ENCODE measurements around the gene PREB.

The PREB gene

GRCh38 chr2:27088634-27089033 lies 45.8 kb downstream of the PREB start:
- Mint-ChIP-seq H3K27me3 (no peaks in the 10 kb centered on the region), H3K36me3 (no peaks in the 10 kb centered on the region), H3K9me3 (no peaks in the 10 kb centered on the region), H3K27ac (no peak overlapping the region), H3K4me3 (no peak overlapping the region), H3K4me1 (no peaks in the 10 kb centered on the region)
- ATAC-seq (ENCODE audit: low read depth): no peak
- no peak for DNase-seq (ENCODE audit: low spot score in 2 of 2)

- no peaks in the 10 kb centered on the region for H3K27me3 Mint-ChIP-seq
- no peaks in the 10 kb centered on the region for H3K4me1 Mint-ChIP-seq
- DNase-seq (ENCODE audit: low spot score in 2 of 2): no peak
Measured at GRCh38 chr2:27087823-27088410, 46.5 kb downstream of the PREB start.

GRCh38 chr2:27086724-27087593 lies 47.5 kb downstream of the PREB start, which contains the start of gene KHK:
Gene KHK, plus strand, starts transcription at chr2:27086772. Its CDS starts 488 bp downstream, at chr2:27087260.
- no peak for DNase-seq (ENCODE audit: low spot score in 2 of 2)
- Mint-ChIP-seq H3K27me3 (no peaks in the 10 kb centered on the region), H3K27ac (peak within 1 kb of the TSS; percentile 75), H3K36me3 (no peaks in the 10 kb centered on the region), H3K9me3 (no peaks in the 10 kb centered on the region), H3K4me3 (peak within 1 kb of the TSS; percentile 92), H3K4me1 (no peaks in the 10 kb centered on the region)
- ATAC-seq (ENCODE audit: low read depth): no peak

More at GRCh38 chr2:27087823-27088410, 46.5 kb downstream of the PREB start:
- Mint-ChIP-seq H3K9me3 (no peaks in the 10 kb centered on the region), H3K36me3 (no peaks in the 10 kb centered on the region), H3K4me3 (peak overlapping the region; percentile 92), H3K27ac (no peak overlapping the region)
- ATAC-seq (ENCODE audit: low read depth): no peak

- ATAC-seq (ENCODE audit: low read depth) (peak; percentile 93), DNase-seq (ENCODE audit: low spot score in 2 of 2) (peak; percentile 100)
- peaks cover 5% of the 10 kb centered on the region for H3K4me1 Mint-ChIP-seq
- no peaks in the 10 kb centered on the region for H3K27me3 Mint-ChIP-seq
- peak overlapping the region; percentile 75 for H3K27ac Mint-ChIP-seq
- H3K36me3 Mint-ChIP-seq: no peaks in the 10 kb centered on the region
- no peaks in the 10 kb centered on the region for H3K9me3 Mint-ChIP-seq
- H3K4me3 Mint-ChIP-seq: peak overlapping the region; percentile 92
Measured at GRCh38 chr2:27086090-27086723, 48.2 kb downstream of the PREB start.

DNA sequence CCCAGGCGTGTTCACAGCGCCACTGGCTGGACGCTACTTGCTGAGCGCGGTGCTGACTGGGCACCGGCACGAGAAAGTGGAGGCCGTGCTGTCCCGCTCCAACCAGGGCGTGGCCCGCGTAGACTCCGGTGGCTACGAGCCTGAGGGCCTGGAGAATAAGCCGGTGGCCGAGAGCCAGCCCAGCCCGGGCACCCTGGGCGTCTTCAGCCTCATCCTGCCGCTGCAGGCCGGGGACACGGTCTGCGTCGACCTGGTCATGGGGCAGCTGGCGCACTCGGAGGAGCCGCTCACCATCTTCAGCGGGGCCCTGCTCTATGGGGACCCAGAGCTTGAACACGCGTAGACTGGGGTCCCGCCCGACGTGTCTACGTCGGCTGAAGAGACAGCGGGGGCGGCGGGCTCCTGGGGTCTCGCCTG lies 48.8 kb downstream of the PREB start:
- no peaks in the 10 kb centered on the region for H3K27me3 Mint-ChIP-seq
- peaks cover 11% of the 10 kb centered on the region for H3K4me1 Mint-ChIP-seq
- no peaks in the 10 kb centered on the region for H3K36me3 Mint-ChIP-seq
- peak overlapping the region; percentile 92 for H3K4me3 Mint-ChIP-seq
- no peak for ATAC-seq (ENCODE audit: low read depth)
- no peaks in the 10 kb centered on the region for H3K9me3 Mint-ChIP-seq
- no peak for DNase-seq (ENCODE audit: low spot score in 2 of 2)
- H3K27ac Mint-ChIP-seq: peak overlapping the region; percentile 75

GRCh38 chr2:27085062-27085672 lies 49.3 kb downstream of the PREB start:
- ATAC-seq (ENCODE audit: low read depth): no peak
- no peaks in the 10 kb centered on the region for H3K9me3 Mint-ChIP-seq
- H3K27ac Mint-ChIP-seq: no peak overlapping the region
- DNase-seq (ENCODE audit: low spot score in 2 of 2): no peak
- H3K36me3 Mint-ChIP-seq: no peaks in the 10 kb centered on the region
- H3K4me3 Mint-ChIP-seq: peak overlapping the region; percentile 92
- no peaks in the 10 kb centered on the region for H3K27me3 Mint-ChIP-seq
- H3K4me1 Mint-ChIP-seq: peaks cover 12% of the 10 kb centered on the region

GRCh38 chr2:27084297-27085061 lies 50.0 kb downstream of the PREB start:
- Mint-ChIP-seq H3K4me3 (no peak overlapping the region), H3K9me3 (no peaks in the 10 kb centered on the region), H3K27me3 (no peaks in the 10 kb centered on the region), H3K4me1 (peaks cover 13% of the 10 kb centered on the region), H3K27ac (no peak overlapping the region), H3K36me3 (no peaks in the 10 kb centered on the region)
- ATAC-seq (ENCODE audit: low read depth) (no peak), DNase-seq (ENCODE audit: low spot score in 2 of 2) (no peak)

DNA sequence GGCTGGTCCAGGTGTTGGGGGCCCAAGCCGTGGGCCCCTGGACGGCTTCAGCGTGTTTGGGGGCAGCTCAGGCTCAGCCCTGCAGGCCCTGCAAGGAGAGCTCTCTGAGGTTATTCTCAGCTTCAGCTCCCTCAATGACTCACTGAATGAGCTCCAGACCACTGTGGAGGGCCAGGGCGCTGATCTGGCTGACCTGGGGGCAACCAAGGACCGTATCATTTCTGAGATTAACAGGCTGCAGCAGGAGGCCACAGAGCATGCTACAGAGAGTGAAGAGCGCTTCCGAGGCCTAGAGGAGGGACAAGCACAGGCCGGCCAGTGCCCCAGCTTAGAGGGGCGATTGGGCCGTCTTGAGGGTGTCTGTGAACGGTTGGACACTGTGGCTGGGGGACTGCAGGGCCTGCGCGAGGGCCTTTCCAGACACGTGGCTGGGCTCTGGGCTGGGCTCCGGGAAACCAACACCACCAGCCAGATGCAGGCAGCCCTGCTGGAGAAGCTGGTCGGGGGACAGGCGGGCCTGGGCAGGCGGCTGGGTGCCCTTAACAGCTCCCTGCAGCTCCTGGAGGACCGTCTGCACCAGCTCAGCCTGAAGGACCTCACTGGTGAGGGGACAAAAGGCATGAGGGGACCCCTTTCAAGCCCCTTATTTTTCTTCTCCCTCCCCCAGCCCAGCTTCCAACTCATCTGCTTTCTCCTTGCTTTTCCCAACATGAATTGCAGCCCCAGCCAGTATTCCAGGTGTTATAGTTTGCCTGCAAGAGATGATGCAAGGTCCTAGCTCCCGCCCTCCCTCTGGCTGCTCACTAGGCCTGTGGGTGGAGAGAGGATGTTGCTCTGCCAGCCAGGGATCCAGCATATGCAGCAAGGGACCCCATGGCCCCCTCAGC lies 50.8 kb downstream of the PREB start:
- DNase-seq (ENCODE audit: low spot score in 2 of 2): no peak
- Mint-ChIP-seq H3K9me3 (no peaks in the 10 kb centered on the region), H3K4me1 (peaks cover 13% of the 10 kb centered on the region), H3K4me3 (no peak overlapping the region), H3K27ac (no peak overlapping the region), H3K27me3 (no peaks in the 10 kb centered on the region), H3K36me3 (no peaks in the 10 kb centered on the region)
- ATAC-seq (ENCODE audit: low read depth): no peak

GRCh38 chr2:27082773-27083409 lies 51.5 kb downstream of the PREB start:
- Mint-ChIP-seq H3K9me3 (no peaks in the 10 kb centered on the region), H3K4me3 (no peak overlapping the region), H3K27ac (no peak overlapping the region), H3K27me3 (peaks cover under 1% of the 10 kb centered on the region), H3K36me3 (no peaks in the 10 kb centered on the region), H3K4me1 (peaks cover 14% of the 10 kb centered on the region)
- DNase-seq (ENCODE audit: low spot score in 2 of 2): no peak
- ATAC-seq (ENCODE audit: low read depth): no peak

DNA sequence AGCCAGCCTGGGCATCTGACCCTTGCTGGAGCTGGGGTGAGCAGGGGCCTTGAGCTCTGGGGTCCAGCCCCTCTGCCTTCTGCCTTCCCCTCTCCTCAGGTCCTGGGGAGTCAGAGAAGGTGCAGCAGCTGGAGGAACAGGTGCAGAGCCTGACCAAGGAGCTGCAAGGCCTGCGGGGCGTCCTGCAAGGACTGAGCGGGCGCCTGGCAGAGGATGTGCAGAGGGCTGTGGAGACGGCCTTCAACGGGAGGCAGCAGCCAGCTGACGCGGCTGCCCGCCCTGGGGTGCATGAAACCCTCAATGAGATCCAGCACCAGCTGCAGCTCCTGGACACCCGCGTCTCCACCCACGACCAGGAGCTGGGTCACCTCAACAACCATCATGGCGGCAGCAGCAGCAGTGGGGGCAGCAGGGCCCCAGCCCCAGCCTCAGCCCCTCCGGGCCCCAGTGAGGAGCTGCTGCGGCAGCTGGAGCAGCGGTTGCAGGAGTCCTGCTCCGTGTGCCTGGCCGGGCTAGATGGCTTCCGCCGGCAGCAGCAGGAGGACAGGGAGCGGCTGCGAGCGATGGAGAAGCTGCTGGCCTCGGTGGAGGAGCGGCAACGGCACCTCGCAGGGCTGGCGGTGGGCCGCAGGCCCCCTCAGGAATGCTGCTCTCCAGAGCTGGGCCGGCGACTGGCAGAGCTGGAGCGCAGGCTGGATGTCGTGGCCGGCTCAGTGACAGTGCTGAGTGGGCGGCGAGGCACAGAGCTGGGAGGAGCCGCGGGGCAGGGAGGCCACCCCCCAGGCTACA lies 52.3 kb downstream of the PREB start:
- DNase-seq (ENCODE audit: low spot score in 2 of 2): no peak

More for the DNA sequence above, 52.3 kb downstream of the PREB start:
- Mint-ChIP-seq H3K9me3 (no peaks in the 10 kb centered on the region), H3K27me3 (peaks cover 2% of the 10 kb centered on the region), H3K27ac (no peak overlapping the region), H3K36me3 (no peaks in the 10 kb centered on the region), H3K4me3 (no peak overlapping the region), H3K4me1 (peaks cover 20% of the 10 kb centered on the region)
- no peak for ATAC-seq (ENCODE audit: low read depth)
